ENCODE data around the gene CLCN6.

CLCN6 gene

GRCh38 chr1:11799099-11799498 is 6.9 kb upstream of the CLCN6 start:
- no peak overlapping the region for H3K9ac ChIP-seq (ENCODE audit: low read length)
- H3K9me3 ChIP-seq (replicated peaks; ENCODE audit: insufficient read depth, low read length): no peaks in the 10 kb centered on the region
- no peaks in the 10 kb centered on the region for H3K36me3 ChIP-seq (replicated peaks; ENCODE audit: insufficient read depth, low read length)
- no peak overlapping the region for H3K27ac ChIP-seq (ENCODE audit: low read length)
- peaks cover 11% of the 10 kb centered on the region for H3K4me1 ChIP-seq (ENCODE audit: low read length)
- no peak overlapping the region for H3K4me3 ChIP-seq (ENCODE audit: low read length)
- H3K4me2 ChIP-seq (ENCODE audit: low read depth, low read length): no peak overlapping the region
- H2AFZ ChIP-seq (ENCODE audit: low read length): no peak overlapping the region
- no peaks in the 10 kb centered on the region for H3K27me3 ChIP-seq (replicated peaks; ENCODE audit: insufficient read depth, low read length)
- peaks cover 15% of the 10 kb centered on the region; the same call in 1 of the 2 replicates for H3K79me2 ChIP-seq (ENCODE audit: low read length)
- DNase-seq: no peak
- peaks cover 4% of the 10 kb centered on the region; the same call in 1 of the 2 replicates for H3F3A ChIP-seq (ENCODE audit: insufficient read depth, low read length)
- H4K20me1 ChIP-seq (ENCODE audit: insufficient read depth, low read length): no peaks in the 10 kb centered on the region
- no peaks in the 10 kb centered on the region for H3K9me2 ChIP-seq (replicated peaks; ENCODE audit: insufficient read depth, low read length)
- no peak for TF ChIP-seq EZH2phosphoT487 (IDR thresholded peaks at IDR 0.05; ENCODE audit: low read length)
- TF ChIP-seq CTCF (IDR thresholded peaks at IDR 0.05; ENCODE audit: low read length): no peak
- no peak for TF ChIP-seq EZH2 (optimal IDR thresholded peaks at IDR 0.05; ENCODE audit: low read depth, low read length)

- H3K27ac ChIP-seq (ENCODE audit: low read length): no peak overlapping the region
- H3K79me2 ChIP-seq (ENCODE audit: low read length): peaks cover 22% of the 10 kb centered on the region
- TF ChIP-seq EZH2 (optimal IDR thresholded peaks at IDR 0.05; ENCODE audit: low read depth, low read length) (no peak), EZH2phosphoT487 (IDR thresholded peaks at IDR 0.05; ENCODE audit: low read length) (no peak), CTCF (IDR thresholded peaks at IDR 0.05; ENCODE audit: low read length) (no peak)
- H3K9me3 ChIP-seq (replicated peaks; ENCODE audit: insufficient read depth, low read length): no peaks in the 10 kb centered on the region
- H3K9me2 ChIP-seq (replicated peaks; ENCODE audit: insufficient read depth, low read length): no peaks in the 10 kb centered on the region
- H3K9ac ChIP-seq (ENCODE audit: low read length): no peak overlapping the region
- H3K27me3 ChIP-seq (replicated peaks; ENCODE audit: insufficient read depth, low read length): no peaks in the 10 kb centered on the region
- H3K4me1 ChIP-seq (ENCODE audit: low read length): peaks cover 18% of the 10 kb centered on the region
- no peaks in the 10 kb centered on the region for H4K20me1 ChIP-seq (ENCODE audit: insufficient read depth, low read length)
- H3F3A ChIP-seq (ENCODE audit: insufficient read depth, low read length): peaks cover 11% of the 10 kb centered on the region
- DNase-seq: no peak
- H3K4me3 ChIP-seq (ENCODE audit: low read length): no peak overlapping the region
- no peak overlapping the region for H3K4me2 ChIP-seq (ENCODE audit: low read depth, low read length)
- H3K36me3 ChIP-seq (replicated peaks; ENCODE audit: insufficient read depth, low read length): no peaks in the 10 kb centered on the region
- no peak overlapping the region for H2AFZ ChIP-seq (ENCODE audit: low read length)
Measured at GRCh38 chr1:11799896-11800295, 6.1 kb upstream of the CLCN6 start.

- Histone ChIP-seq H3K27ac (ENCODE audit: low read length) (no peak overlapping the region), H3K4me1 (ENCODE audit: low read length) (peaks cover 18% of the 10 kb centered on the region), H3K9me3 (replicated peaks; ENCODE audit: insufficient read depth, low read length) (no peaks in the 10 kb centered on the region), H3K79me2 (ENCODE audit: low read length) (peaks cover 27% of the 10 kb centered on the region), H3K27me3 (replicated peaks; ENCODE audit: insufficient read depth, low read length) (no peaks in the 10 kb centered on the region), H2AFZ (ENCODE audit: low read length) (no peak overlapping the region), H3K9ac (ENCODE audit: low read length) (no peak overlapping the region), H4K20me1 (ENCODE audit: insufficient read depth, low read length) (no peaks in the 10 kb centered on the region), H3K4me3 (ENCODE audit: low read length) (no peak overlapping the region), H3K36me3 (replicated peaks; ENCODE audit: insufficient read depth, low read length) (no peaks in the 10 kb centered on the region), H3K9me2 (replicated peaks; ENCODE audit: insufficient read depth, low read length) (no peaks in the 10 kb centered on the region), H3F3A (ENCODE audit: insufficient read depth, low read length) (peaks cover 16% of the 10 kb centered on the region), H3K4me2 (ENCODE audit: low read depth, low read length) (no peak overlapping the region)
- no peak for TF ChIP-seq EZH2 (optimal IDR thresholded peaks at IDR 0.05; ENCODE audit: low read depth, low read length)
- TF ChIP-seq EZH2phosphoT487 (IDR thresholded peaks at IDR 0.05; ENCODE audit: low read length): no peak
- TF ChIP-seq CTCF (IDR thresholded peaks at IDR 0.05; ENCODE audit: low read length): no peak
- no peak for DNase-seq
Measured at GRCh38 chr1:11800391-11800755, 5.6 kb upstream of the CLCN6 start.

All from MM.1S (cell line).